Thoracic aorta (tissue), 2 donors: Measurements from ENCODE around the gene BLTP3B. TPM values are rescaled to one million over a fixed set of nuclear protein-coding genes. Genes with fewer than 3 reads are reported as not detected.

Source experiments
- ATAC-seq: fragments of 150-250 bp; one replicate; pipeline ENCODE4 v1.8.0; 2017; ENCODE audit warnings: low read depth; ENCODE audit not compliant: insufficient number of reproducible peaks, low FRiP score
- DNase-seq: peaks from one replicate; pipeline ENCODE4 v3.0.0-alpha.2; 2020; ENCODE audit warnings: low spot score
- H3K27ac ChIP-seq, 2 donors: fragments of 200-600 bp; sonication (generic); 1 replicate in 1 of 2; 2 replicates in 1 of 2; pipeline ENCODE4 v1.5.1; 2016; ENCODE audit warnings: mild to moderate bottlenecking in 2 of 2, moderate library complexity in 2 of 2
- H3K27me3 ChIP-seq: fragments of 200-600 bp; sonication (generic); replicated peaks from 2 replicates; pipeline ENCODE4 v1.6.0; 2016; ENCODE audit warnings: mild to moderate bottlenecking; ENCODE audit not compliant: insufficient read depth
- H3K36me3 ChIP-seq: fragments of 200-600 bp; sonication (generic); one replicate; pipeline ENCODE4 v1.5.1; 2016
- H3K4me1 ChIP-seq, 2 donors: fragments of 200-600 bp; sonication (generic); 1 replicate in 1 of 2; 2 replicates in 1 of 2; pipeline versions ENCODE4 v1.5.1 to v1.6.0; 2016; ENCODE audit warnings: low read depth in 2 of 2, mild to moderate bottlenecking in 1 of 2; ENCODE audit not compliant: control insufficient read depth in 1 of 2
- H3K4me3 ChIP-seq: fragments of 200-600 bp; sonication (generic); 2 replicates; pipeline ENCODE4 v1.5.1; 2016; ENCODE audit warnings: mild to moderate bottlenecking
- H3K9me3 ChIP-seq: fragments of 200-600 bp; sonication (generic); 2 replicates; pipeline ENCODE4 v1.5.1; 2016
- CTCF ChIP-seq: fragments of 200-600 bp; sonication (generic); IDR thresholded peaks from one replicate; pipeline ENCODE4 v1.5.1; 2019; ENCODE audit warnings: antibody characterized with exemption
- total RNA-seq, 2 donors: library from RNA; depleted of rRNA; stranded (reverse); fragments of >200 nt; gene quantifications; one replicate each; pipeline versions ENCODE4 v1.1.0 to v1.2.3, GENCODE V29; 2016

The BLTP3B gene
- total RNA-seq, 2 donors from 2014 or later, result 42.9 to 62.5 TPM

GRCh38 chr12:100163416-100164152 lies 20.9 kb upstream of the BLTP3B start:
- ATAC-seq, result peak; percentile 36
- TF ChIP-seq CTCF, result peak; percentile 44
- DNase-seq, result peak; percentile 31
- Histone ChIP-seq H3K4me3 (peak overlapping the region; percentile 42), H3K27me3 (no peaks in the 10 kb centered on the region), H3K27ac (no peak overlapping the region), H3K9me3 (no peaks in the 10 kb centered on the region), H3K4me1 (peaks cover 4 to 12% of the 10 kb centered on the region in 2 donors), H3K36me3 (no peaks in the 10 kb centered on the region)

GRCh38 chr12:100159391-100160104 lies 16.9 kb upstream of the BLTP3B start:
- Histone ChIP-seq H3K27ac (no peak overlapping the region), H3K9me3 (no peaks in the 10 kb centered on the region), H3K36me3 (no peaks in the 10 kb centered on the region), H3K4me3 (no peak overlapping the region), H3K4me1 (peaks cover 4 to 12% of the 10 kb centered on the region in 2 donors), H3K27me3 (no peaks in the 10 kb centered on the region)
- no peak for ATAC-seq
- DNase-seq, result no peak
- no peak for TF ChIP-seq CTCF

GRCh38 chr12:100158535-100158934 lies 15.9 kb upstream of the BLTP3B start:
- no peak for ATAC-seq

GRCh38 chr12:100157427-100157821 lies 14.8 kb upstream of the BLTP3B start:
- Histone ChIP-seq H3K9me3 (no peaks in the 10 kb centered on the region), H3K4me3 (no peak overlapping the region), H3K36me3 (no peaks in the 10 kb centered on the region), H3K27me3 (no peaks in the 10 kb centered on the region), H3K4me1 (no peaks in the 10 kb centered on the region), H3K27ac (no peak overlapping the region)
- DNase-seq, result no peak
- TF ChIP-seq CTCF, result no peak
- ATAC-seq, result no peak

More at GRCh38 chr12:100158535-100158934, 15.9 kb upstream of the BLTP3B start:
- Histone ChIP-seq H3K36me3 (no peaks in the 10 kb centered on the region), H3K27ac (no peak overlapping the region), H3K9me3 (no peaks in the 10 kb centered on the region), H3K27me3 (no peaks in the 10 kb centered on the region), H3K4me3 (no peak overlapping the region), H3K4me1 (peaks cover 0 to 2% of the 10 kb centered on the region in 2 donors)
- TF ChIP-seq CTCF, result no peak
- no peak for DNase-seq

GRCh38 chr12:100156731-100157426 lies 14.2 kb upstream of the BLTP3B start:
- no peaks in the 10 kb centered on the region for H3K4me1 ChIP-seq
- no peak overlapping the region for H3K4me3 ChIP-seq
- no peaks in the 10 kb centered on the region for H3K27me3 ChIP-seq
- no peaks in the 10 kb centered on the region for H3K9me3 ChIP-seq
- H3K36me3 ChIP-seq, result no peaks in the 10 kb centered on the region
- no peak for TF ChIP-seq CTCF
- ATAC-seq, result no peak
- no peak for DNase-seq
- no peak overlapping the region for H3K27ac ChIP-seq
